GM18951 (cell line): ENCODE data around the gene WNT3A.

ENCODE experiments used
- POLR2A ChIP-seq: IDR thresholded peaks from 4 replicates; pipeline ENCODE4 v1.6.1; 2011; ENCODE audit warnings: mild to moderate bottlenecking; ENCODE audit not compliant: insufficient read length, insufficient read depth; ENCODE audit errors: extremely low read depth
- in situ Hi-C: fragments of 300-500 bp; cut with MboI; formaldehyde crosslinking; loops from one replicate; pipeline ENCODE4 v1.12.0; 2022; ENCODE audit warnings: low sequenced_read_pairs, mixed read lengths, inconsistent platforms; ENCODE audit not compliant: unreplicated experiment

The WNT3A gene

DNA sequence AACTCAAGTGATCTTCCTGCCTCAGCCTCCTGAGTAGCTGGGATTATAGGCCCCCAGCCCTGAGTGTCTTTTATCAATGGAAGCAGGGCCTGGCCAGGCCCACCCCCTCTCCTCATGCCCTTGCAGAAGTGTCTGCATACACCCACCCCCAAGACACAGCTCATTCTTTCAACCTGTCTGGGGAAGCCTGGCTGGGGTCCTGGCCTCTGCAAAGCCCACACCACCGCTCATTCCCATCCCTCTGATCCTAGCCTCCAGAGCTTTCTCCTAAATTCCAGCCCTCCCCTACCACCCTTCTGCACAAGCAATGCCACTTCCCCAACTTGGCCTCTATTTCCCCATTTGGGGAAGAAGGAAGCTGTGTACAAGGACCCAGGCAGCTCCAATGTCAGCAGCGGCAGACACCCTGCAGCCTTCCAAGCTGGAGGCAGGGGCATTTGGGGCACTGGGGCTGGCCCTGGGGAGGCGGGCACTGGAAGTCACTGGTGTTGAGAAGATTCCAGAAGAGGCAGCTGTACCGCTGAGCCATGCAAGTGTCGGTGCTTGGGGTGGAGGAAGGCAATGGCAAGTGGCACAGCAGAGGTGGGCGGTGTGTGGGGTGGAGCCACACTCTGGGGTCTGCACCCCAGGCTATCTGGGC is 42.0 kb downstream of the WNT3A start:
- in situ Hi-C loops = no loop called here
- TF ChIP-seq POLR2A = no peak

DNA sequence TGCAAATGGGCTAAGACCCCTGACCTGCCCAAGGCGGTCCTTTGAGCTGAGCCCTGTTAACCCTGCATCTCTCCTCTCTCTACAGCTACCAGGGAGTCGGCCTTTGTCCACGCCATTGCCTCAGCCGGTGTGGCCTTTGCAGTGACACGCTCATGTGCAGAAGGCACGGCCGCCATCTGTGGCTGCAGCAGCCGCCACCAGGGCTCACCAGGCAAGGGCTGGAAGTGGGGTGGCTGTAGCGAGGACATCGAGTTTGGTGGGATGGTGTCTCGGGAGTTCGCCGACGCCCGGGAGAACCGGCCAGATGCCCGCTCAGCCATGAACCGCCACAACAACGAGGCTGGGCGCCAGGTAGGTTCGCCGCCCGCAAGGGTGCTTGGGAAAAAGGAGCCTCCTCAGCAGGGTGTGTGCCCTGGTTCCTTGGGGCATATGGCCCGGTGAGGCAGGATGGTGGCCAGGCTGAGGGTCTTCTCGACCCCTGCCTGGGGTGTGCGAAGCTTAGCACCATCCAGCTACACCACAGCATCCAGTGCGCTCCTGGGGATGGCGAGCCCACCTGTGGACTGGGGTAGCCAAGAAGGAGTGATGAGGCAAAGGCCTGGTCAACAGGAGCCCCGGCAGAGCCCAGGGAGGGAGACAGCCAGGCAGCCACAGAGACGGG is 43.9 kb downstream of the WNT3A start:
- in situ Hi-C loops = no loop called here
- TF ChIP-seq POLR2A = no peak

- in situ Hi-C loops = no loop called here
- no peak for TF ChIP-seq POLR2A
These were observed 51.6 kb downstream of the WNT3A start for GRCh38 chr1:228058172-228058948.

GRCh38 chr1:228058949-228059633 is 52.3 kb downstream of the WNT3A start:
- TF ChIP-seq POLR2A = no peak
- in situ Hi-C loops = no loop called here

DNA sequence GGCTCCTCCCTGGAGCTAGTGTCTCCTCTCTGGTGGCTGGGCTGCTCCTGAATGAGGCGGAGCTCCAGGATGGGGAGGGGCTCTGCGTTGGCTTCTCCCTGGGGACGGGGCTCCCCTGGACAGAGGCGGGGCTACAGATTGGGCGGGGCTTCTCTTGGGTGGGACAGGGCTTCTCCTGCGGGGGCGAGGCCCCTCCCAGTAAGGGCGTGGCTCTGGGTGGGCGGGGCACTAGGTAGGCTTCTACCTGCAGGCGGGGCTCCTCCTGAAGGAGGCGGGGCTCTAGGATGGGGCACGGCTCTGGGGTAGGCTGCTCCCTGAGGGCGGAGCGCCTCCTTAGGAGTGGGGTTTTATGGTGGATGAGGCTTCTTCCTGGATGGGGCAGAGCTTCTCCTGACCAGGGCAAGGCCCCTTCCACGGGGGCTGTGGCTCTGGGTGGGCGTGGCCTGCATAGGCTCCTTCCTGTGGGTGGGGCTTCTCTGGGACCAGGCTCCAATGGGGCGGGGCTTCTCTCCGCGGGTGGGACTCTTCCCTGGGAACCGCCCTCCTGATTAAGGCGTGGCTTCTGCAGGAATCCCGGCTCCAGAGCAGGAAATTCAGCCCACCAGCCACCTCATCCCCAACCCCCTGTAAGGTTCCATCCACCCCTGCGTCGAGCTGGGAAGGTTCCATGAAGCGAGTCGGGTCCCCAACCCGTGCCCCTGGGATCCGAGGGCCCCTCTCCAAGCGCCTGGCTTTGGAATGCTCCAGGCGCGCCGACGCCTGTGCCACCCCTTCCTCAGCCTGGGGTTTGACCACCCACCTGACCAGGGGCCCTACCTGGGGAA is 53.0 kb downstream of the WNT3A start:
- in situ Hi-C loops = no loop called here
- TF ChIP-seq POLR2A = no peak

DNA sequence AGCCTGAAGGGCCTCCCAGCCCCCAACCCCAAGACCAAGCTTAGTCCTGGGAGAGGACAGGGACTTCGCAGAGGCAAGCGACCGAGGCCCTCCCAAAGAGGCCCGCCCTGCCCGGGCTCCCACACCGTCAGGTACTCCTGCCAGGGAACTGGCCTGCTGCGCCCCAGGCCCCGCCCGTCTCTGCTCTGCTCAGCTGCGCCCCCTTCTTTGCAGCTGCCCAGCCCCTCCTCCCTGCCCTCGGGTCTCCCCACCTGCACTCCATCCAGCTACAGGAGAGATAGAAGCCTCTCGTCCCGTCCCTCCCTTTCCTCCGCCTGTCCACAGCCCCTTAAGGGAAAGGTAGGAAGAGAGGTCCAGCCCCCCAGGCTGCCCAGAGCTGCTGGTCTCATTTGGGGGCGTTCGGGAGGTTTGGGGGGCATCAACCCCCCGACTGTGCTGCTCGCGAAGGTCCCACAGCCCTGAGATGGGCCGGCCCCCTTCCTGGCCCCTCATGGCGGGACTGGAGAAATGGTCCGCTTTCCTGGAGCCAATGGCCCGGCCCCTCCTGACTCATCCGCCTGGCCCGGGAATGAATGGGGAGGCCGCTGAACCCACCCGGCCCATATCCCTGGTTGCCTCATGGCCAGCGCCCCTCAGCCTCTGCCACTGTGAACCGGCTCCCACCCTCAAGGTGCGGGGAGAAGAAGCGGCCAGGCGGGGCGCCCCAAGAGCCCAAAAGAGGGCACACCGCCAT is 53.8 kb downstream of the WNT3A start:
- in situ Hi-C loops = no loop called here
- no peak for TF ChIP-seq POLR2A

DNA sequence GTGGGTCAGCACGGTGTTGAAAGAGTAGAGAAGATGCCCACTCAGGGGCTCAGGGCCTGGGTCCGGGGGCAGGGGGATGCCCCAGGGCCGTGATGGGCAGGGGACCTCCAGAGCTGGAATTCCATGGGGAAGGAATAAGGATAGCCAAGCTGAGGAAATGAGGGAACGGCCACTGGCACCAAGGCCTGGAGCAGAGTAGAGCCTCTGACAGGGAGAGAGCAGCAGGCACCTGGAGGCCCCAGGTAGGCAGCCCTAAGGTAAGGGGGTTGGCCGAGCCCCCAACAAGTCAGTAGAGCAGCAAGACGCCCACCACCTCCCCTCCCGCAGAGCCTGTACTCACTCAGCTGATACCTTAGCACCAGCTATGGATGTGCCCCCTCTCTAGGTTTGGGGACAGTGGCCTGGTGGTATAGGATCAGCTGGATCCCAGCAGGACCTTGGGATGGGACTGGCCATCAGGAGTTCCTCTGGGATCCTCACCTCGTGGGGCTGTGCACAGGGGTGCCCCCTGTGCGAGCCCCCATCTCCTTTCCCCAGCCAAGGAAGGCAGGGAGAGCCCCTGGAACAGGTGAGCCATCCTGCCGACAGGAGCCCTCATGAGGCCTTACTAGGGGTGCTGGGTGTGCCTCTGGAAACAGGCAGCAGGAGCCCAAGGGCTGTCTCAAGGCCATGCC is 54.8 kb downstream of the WNT3A start:
- in situ Hi-C loops = no loop called here
- TF ChIP-seq POLR2A = no peak

GRCh38 chr1:228062085-228062791 is 55.4 kb downstream of the WNT3A start:
- no peak for TF ChIP-seq POLR2A

GRCh38 chr1:228062812-228063211 is 56.0 kb downstream of the WNT3A start:
- in situ Hi-C loops = no loop called here
- TF ChIP-seq POLR2A = no peak

More at GRCh38 chr1:228062085-228062791, 55.4 kb downstream of the WNT3A start:
- in situ Hi-C loops = no loop called here

- in situ Hi-C loops = no loop called here
- no peak for TF ChIP-seq POLR2A
These were observed 56.7 kb downstream of the WNT3A start for GRCh38 chr1:228063251-228064191.

DNA sequence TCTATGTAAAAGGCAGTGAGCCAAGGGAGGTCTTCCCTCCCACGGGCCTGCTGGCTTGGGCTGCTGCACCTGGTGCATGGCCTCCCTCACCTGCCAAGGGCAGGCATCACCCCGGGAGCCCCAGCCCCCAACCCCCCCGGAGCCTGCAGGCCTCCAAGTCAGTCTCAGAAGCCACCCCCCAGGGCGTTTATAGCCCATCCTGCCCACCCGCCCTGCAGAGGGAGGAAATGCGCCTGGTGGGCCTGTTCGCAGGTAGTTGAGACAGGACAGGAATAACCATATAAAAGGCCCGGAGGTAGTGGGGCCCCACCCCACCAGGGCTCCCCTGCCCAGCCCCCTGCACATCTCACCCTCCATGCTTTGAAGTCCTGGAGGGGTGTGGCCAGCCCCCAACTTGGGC is 57.5 kb downstream of the WNT3A start:
- TF ChIP-seq POLR2A = no peak
- in situ Hi-C loops = no loop called here
